Skeletal muscle satellite cell (primary cell): Measurements from ENCODE around the gene PLCB4.

Experiments
- H3K27me3 ChIP-seq: 2 replicates; pipeline ENCODE4 v1.7.0; 2013; ENCODE audit warnings: low read length; ENCODE audit not compliant: control insufficient read depth, insufficient read depth
- H3K36me3 ChIP-seq: 2 replicates; pipeline ENCODE4 v1.7.0; 2013; ENCODE audit warnings: mild to moderate bottlenecking, control low read depth, low read length; ENCODE audit not compliant: insufficient read depth
- H3K4me1 ChIP-seq: 2 replicates; pipeline ENCODE4 v1.7.0; 2013; ENCODE audit warnings: low read length; ENCODE audit not compliant: control insufficient read depth, insufficient read depth
- H3K4me2 ChIP-seq: 2 replicates; pipeline ENCODE4 v1.7.0; 2013; ENCODE audit warnings: mild to moderate bottlenecking, low read length
- H3K4me3 ChIP-seq: 2 replicates; pipeline ENCODE4 v1.7.0; 2013; ENCODE audit warnings: low read length
- H3K9ac ChIP-seq: 2 replicates; pipeline ENCODE4 v1.7.0; 2013; ENCODE audit warnings: mild to moderate bottlenecking, low read depth, low read length, moderate library complexity
- H3K9me3 ChIP-seq: replicated peaks from 2 replicates; pipeline ENCODE4 v1.7.0; 2013; ENCODE audit warnings: mild to moderate bottlenecking, control low read depth, low read length

Gene PLCB4

GRCh38 chr20:9110365-9110764 is 41.5 kb downstream of the PLCB4 start:
- Histone ChIP-seq H3K9me3 (no peaks in the 10 kb centered on the region), H3K4me1 (peaks cover 24% of the 10 kb centered on the region), H3K4me3 (no peak overlapping the region), H3K9ac (no peak overlapping the region), H3K27me3 (no peaks in the 10 kb centered on the region), H3K36me3 (no peaks in the 10 kb centered on the region), H3K4me2 (no peak overlapping the region)

GRCh38 chr20:9110916-9111432 is 42.1 kb downstream of the PLCB4 start:
- Histone ChIP-seq H3K27me3 (no peaks in the 10 kb centered on the region), H3K9ac (no peak overlapping the region), H3K4me3 (no peak overlapping the region), H3K4me1 (peaks cover 24% of the 10 kb centered on the region), H3K4me2 (no peak overlapping the region), H3K36me3 (no peaks in the 10 kb centered on the region), H3K9me3 (no peaks in the 10 kb centered on the region)

GRCh38 chr20:9112541-9113515 is 43.9 kb downstream of the PLCB4 start:
- H3K36me3 ChIP-seq, result no peaks in the 10 kb centered on the region

GRCh38 chr20:9114709-9115108 is 45.8 kb downstream of the PLCB4 start:
- H3K9ac ChIP-seq, result no peak overlapping the region
- no peak overlapping the region for H3K4me2 ChIP-seq
- H3K36me3 ChIP-seq, result no peaks in the 10 kb centered on the region
- H3K9me3 ChIP-seq, result no peaks in the 10 kb centered on the region
- peaks cover 24% of the 10 kb centered on the region for H3K4me1 ChIP-seq
- no peaks in the 10 kb centered on the region for H3K27me3 ChIP-seq
- H3K4me3 ChIP-seq, result no peak overlapping the region

More at GRCh38 chr20:9112541-9113515, 43.9 kb downstream of the PLCB4 start:
- H3K4me3 ChIP-seq, result no peak overlapping the region
- no peak overlapping the region for H3K9ac ChIP-seq
- H3K9me3 ChIP-seq, result no peaks in the 10 kb centered on the region
- H3K4me2 ChIP-seq, result peak overlapping the region; percentile 2
- no peaks in the 10 kb centered on the region for H3K27me3 ChIP-seq
- peaks cover 24% of the 10 kb centered on the region for H3K4me1 ChIP-seq

DNA sequence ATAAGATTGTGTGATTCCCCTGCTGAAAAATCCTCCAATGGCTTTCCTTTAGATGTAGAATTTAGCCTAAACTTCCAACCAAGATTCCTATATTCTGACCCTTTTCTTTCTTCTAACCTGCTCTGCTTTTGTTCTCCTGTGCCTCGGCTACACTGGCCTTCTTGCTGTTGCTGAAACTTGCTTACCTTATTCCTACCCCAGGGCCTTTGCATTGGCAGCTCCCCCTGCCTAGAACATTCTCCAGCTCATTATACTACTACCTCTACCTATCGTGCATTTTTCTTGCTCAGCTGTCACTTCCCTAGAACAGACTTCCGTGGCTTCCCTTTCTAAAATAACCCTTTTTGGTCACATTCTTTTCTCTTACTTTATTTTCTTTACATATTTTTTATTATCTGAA is 48.7 kb downstream of the PLCB4 start:
- no peak overlapping the region for H3K4me3 ChIP-seq
- no peak overlapping the region for H3K4me2 ChIP-seq
- H3K9me3 ChIP-seq, result no peaks in the 10 kb centered on the region
- no peaks in the 10 kb centered on the region for H3K27me3 ChIP-seq
- H3K9ac ChIP-seq, result no peak overlapping the region
- H3K4me1 ChIP-seq, result peaks cover 10% of the 10 kb centered on the region
- no peaks in the 10 kb centered on the region for H3K36me3 ChIP-seq

DNA sequence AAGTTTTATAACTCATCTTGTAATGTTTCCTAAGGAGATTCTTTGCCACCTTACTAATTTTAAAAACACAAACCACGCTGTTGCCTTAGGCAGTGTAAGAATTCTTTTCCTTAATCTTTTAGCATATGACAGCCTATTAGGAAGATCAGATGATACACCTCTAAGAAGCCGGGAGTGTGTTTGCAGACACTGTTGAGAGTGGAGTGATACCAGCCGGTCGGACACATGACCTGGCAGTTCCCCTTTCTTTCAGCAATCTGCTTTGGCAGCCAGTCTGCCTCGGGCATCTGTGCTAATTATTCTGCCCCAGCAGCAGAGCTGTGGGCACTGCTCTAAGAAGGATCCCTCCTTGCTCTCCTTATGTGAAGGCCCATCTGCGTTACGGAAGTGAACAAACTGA is 50.9 kb downstream of the PLCB4 start:
- no peaks in the 10 kb centered on the region for H3K27me3 ChIP-seq
- no peak overlapping the region for H3K4me3 ChIP-seq
- H3K4me2 ChIP-seq, result peak overlapping the region; percentile 2
- H3K36me3 ChIP-seq, result no peaks in the 10 kb centered on the region
- no peaks in the 10 kb centered on the region for H3K9me3 ChIP-seq
- no peak overlapping the region for H3K9ac ChIP-seq
- no peaks in the 10 kb centered on the region for H3K4me1 ChIP-seq

DNA sequence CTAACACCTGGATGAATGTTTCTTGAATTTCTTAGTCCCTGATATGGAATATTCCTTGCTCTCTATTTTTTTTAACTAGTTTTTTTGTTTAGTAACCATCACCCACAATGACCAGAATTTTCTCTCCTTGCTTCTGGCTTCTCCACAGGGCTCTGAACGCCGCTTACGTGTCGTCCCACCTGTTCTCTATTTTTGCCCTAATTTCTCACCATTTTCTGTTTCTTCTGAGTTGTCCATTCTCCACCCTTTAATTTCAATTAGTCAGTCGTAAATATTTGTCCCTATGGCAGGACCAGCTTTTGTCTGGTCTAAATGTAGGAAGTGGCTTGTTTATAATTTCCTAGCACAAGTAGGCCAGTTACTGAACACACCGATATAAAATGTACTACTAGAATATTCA is 52.3 kb downstream of the PLCB4 start:
- no peak overlapping the region for H3K4me2 ChIP-seq
- no peaks in the 10 kb centered on the region for H3K36me3 ChIP-seq
- no peaks in the 10 kb centered on the region for H3K9me3 ChIP-seq
- H3K4me3 ChIP-seq, result no peak overlapping the region
- no peaks in the 10 kb centered on the region for H3K27me3 ChIP-seq
- H3K9ac ChIP-seq, result no peak overlapping the region
- no peaks in the 10 kb centered on the region for H3K4me1 ChIP-seq

GRCh38 chr20:9122571-9122970 is 53.7 kb downstream of the PLCB4 start:
- Histone ChIP-seq H3K4me3 (no peak overlapping the region), H3K9me3 (no peaks in the 10 kb centered on the region), H3K4me2 (no peak overlapping the region), H3K4me1 (no peaks in the 10 kb centered on the region), H3K27me3 (no peaks in the 10 kb centered on the region), H3K9ac (no peak overlapping the region), H3K36me3 (no peaks in the 10 kb centered on the region)

DNA sequence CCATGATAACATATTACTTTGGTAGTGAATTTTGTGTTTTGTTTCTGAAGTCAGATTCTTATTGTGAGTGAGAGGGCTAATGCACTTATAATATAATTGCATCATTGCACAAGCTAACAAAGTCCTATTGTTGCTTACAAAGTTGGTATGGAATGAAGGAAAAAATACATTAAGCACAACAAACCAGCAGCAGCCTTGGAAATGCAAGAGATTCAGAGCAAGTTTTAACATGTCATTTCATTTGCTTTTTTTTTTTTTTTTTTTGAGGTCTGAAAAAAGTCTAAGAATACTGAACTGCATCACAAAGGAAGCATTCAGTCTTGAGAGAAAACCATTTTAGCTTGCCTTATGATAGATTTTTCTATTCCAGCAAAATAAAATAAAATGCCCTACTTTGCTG is 57.6 kb downstream of the PLCB4 start:
- Histone ChIP-seq H3K4me3 (no peak overlapping the region), H3K9me3 (no peaks in the 10 kb centered on the region), H3K4me2 (no peak overlapping the region), H3K4me1 (no peaks in the 10 kb centered on the region), H3K9ac (no peak overlapping the region), H3K27me3 (no peaks in the 10 kb centered on the region), H3K36me3 (no peaks in the 10 kb centered on the region)

DNA sequence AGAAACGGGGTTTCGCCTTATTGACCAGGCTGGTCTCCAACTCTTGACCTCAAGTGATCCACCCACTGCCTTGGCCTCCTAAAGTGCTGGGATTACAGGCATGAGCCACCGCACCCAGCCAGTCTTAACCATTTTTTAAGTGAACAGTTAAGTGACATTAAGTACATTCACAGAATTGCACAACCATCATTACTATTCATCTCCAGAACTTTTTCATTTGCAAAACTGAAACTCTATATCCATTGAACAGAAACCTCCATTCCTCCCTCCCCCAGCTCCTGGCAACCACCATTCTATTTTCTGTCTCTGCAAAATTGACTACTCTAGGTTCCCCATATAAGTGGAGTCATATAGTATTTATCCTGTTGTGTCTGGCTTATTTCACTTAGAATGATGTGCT is 59.7 kb downstream of the PLCB4 start:
- no peaks in the 10 kb centered on the region for H3K4me1 ChIP-seq
- no peaks in the 10 kb centered on the region for H3K27me3 ChIP-seq
- H3K4me3 ChIP-seq, result no peak overlapping the region
- H3K9me3 ChIP-seq, result peaks cover 4% of the 10 kb centered on the region
- no peak overlapping the region for H3K4me2 ChIP-seq
- no peaks in the 10 kb centered on the region for H3K36me3 ChIP-seq
- H3K9ac ChIP-seq, result no peak overlapping the region

DNA sequence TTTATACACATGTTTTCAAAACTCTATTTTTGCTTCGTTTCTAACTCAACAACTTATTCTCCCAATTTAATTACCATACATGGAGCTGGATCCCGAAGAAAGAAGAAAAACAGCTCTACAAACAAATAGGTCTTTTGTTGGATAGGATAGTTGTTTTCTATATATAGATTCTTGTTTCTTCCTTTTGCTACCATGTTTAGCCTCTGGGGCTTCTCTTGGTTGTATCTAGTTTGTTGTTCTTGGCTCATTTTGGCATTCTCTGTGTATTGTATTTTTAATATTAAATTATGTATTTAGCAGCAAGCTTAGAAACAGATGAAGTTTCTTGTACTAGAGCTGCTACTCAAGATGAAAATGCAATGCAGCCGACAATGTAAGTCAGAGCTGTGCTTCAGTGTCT is 60.9 kb downstream of the PLCB4 start:
- Histone ChIP-seq H3K9ac (no peak overlapping the region), H3K4me2 (no peak overlapping the region), H3K27me3 (no peaks in the 10 kb centered on the region), H3K36me3 (no peaks in the 10 kb centered on the region), H3K4me1 (no peaks in the 10 kb centered on the region), H3K9me3 (peaks cover 4% of the 10 kb centered on the region), H3K4me3 (no peak overlapping the region)

- no peak overlapping the region for H3K4me2 ChIP-seq
- no peaks in the 10 kb centered on the region for H3K36me3 ChIP-seq
- H3K4me1 ChIP-seq, result no peaks in the 10 kb centered on the region
- H3K9ac ChIP-seq, result no peak overlapping the region
- H3K27me3 ChIP-seq, result no peaks in the 10 kb centered on the region
- no peak overlapping the region for H3K4me3 ChIP-seq
- peaks cover 4% of the 10 kb centered on the region for H3K9me3 ChIP-seq
These were observed 61.6 kb downstream of the PLCB4 start for GRCh38 chr20:9130521-9130920.
